GM12892 (cell line): Measurements from ENCODE around the gene ARL8A.
"Not testable (repeated sequence)": the region's sequence is repeated elsewhere in the genome, so short reads cannot be mapped to it uniquely, and the experiment has no call there.

Source experiments
- DNase-seq: peaks from one replicate; pipeline ENCODE4 v3.0.0; 2011; ENCODE audit not compliant: insufficient read length
- FAIRE-seq: peaks from 2 replicates; lab custom pipeline; 2011; peaks lifted over from hg19 to GRCh38; lab: Jason Lieb, UNC
- POLR2A ChIP-seq: IDR thresholded peaks from 2 replicates; pipeline ENCODE4 v1.6.1; 2011; ENCODE audit warnings: low read depth, low read length, control low read depth
- POLR2AphosphoS5 ChIP-seq: IDR thresholded peaks from 2 replicates; pipeline ENCODE4 v1.6.1; 2011; ENCODE audit warnings: low read depth, low read length, control low read depth
- TAF1 ChIP-seq: IDR thresholded peaks from 2 replicates; pipeline ENCODE4 v1.6.1; 2011; ENCODE audit warnings: low read depth, mild to moderate bottlenecking, control low read depth, low read length, borderline replicate concordance

ARL8A gene

DNA sequence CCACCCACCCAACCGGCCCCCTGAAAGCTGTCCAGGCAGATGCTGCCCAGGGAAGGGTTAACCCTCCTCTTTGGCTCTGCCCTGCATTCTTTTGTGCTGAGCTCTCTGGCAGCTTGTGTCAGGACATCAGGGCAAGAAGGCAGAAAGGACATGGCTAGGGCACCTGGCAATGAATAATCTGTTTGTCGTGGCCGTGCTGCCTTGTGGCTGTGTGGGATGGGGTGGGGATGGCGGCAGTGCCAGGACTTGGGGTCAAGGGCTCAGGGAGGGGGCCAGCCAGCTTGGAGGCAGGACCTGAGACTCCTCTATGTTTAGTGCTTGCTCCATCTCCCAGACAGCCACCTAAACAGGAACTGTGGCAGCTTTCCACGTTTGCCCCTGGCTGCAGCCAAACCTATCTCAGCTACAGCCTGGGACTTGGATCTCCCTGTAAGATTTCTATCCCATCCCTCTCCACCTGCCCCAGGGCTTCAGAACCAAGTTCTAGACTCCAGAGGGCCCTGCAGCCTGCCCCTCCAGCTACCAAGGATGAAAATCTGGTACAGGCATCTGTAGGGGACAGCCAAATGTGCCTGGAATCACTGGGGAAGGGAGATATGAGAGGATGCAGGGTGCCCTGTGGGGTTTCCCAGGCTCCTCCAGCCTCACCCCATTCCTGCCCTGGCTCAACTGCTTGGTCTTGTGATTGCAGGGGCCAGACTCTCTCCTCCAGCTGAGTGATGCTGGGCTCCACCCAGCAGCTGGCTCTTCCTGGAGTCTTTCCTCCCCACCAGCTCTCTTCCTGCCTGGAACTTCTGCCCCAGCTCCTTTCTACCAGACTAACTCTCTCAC lies 31.5 kb downstream of the ARL8A start:
- no peak for TF ChIP-seq POLR2AphosphoS5
- no peak for TF ChIP-seq POLR2A
- DNase-seq (no peak), FAIRE-seq (no peak)

- DNase-seq = not testable (repeated sequence)
Observed at GRCh38 chr1:202111589-202111988, 32.9 kb downstream of the ARL8A start.

DNA sequence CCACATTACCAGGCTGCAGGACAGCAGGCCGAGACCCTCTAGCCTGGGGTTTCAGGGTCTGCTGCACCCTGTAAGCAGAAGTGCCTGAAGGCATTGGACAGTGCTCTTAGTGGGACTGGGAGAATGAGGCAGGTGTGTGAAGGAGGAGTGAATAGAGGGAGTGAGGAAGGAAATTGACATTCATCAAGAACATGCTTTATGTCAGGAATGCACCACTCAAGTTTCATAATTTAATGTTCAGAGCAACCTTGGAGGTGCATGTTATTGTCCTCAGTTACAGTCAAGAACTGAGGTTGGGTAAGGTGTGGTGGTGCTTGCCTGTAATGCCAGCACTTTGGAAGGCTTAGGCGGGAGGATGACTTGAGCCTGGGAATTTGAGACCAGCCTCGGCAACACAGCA lies 33.6 kb downstream of the ARL8A start:
- no peak for DNase-seq
- no peak for TF ChIP-seq POLR2A
- TF ChIP-seq POLR2AphosphoS5 = no peak
- FAIRE-seq = no peak

More at GRCh38 chr1:202111589-202111988, 32.9 kb downstream of the ARL8A start:
- not testable (repeated sequence) for FAIRE-seq

DNA sequence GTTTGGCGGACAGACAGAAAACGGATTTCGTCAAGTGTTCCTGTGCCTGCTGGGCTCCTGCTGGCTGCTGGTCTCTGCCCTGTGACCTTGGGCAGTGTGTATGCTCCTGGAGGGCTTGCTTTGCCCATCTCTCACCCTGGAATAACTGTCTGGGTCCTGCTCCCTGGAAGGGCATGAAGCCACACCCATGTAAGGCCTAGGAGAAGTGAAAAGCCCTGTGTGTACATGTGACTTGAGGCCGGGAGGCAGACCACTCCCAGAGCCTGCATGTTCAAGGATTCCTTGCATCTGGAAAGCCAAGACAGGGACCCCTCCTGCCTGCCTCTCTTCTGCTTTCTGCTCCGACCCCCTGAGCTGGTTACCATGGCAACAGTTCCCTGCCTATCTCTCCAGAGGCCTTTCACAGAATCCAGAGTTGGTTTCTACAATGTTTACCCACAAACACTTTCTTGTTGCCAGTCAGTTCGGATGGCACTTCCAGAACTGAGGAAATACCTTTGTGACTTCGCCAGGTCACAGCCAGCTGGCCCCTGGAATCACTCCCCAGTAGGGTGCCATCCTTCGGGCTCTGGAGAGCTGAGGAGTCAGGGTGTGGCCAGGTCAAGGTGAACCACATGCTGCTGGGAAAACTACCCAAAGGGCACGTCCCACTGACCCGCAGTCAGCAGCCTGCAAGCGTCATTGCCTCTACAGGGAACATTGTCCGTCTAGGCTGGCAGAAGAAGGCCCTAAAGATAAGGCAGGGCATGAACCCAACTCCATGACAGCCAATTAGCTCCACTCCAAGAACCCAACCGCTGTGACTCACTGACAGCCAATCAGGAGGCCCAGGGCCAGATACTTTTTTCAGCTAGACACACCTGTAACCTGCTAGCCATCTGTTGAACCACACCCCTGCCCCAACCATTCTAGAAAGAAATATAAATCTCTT lies 36.5 kb downstream of the ARL8A start:
- FAIRE-seq = no peak
- no peak for DNase-seq
- no peak for TF ChIP-seq TAF1
- TF ChIP-seq POLR2AphosphoS5 = no peak
- no peak for TF ChIP-seq POLR2A

- DNase-seq (no peak), FAIRE-seq (no peak)
Observed at GRCh38 chr1:202107321-202107761, 37.2 kb downstream of the ARL8A start.

DNA sequence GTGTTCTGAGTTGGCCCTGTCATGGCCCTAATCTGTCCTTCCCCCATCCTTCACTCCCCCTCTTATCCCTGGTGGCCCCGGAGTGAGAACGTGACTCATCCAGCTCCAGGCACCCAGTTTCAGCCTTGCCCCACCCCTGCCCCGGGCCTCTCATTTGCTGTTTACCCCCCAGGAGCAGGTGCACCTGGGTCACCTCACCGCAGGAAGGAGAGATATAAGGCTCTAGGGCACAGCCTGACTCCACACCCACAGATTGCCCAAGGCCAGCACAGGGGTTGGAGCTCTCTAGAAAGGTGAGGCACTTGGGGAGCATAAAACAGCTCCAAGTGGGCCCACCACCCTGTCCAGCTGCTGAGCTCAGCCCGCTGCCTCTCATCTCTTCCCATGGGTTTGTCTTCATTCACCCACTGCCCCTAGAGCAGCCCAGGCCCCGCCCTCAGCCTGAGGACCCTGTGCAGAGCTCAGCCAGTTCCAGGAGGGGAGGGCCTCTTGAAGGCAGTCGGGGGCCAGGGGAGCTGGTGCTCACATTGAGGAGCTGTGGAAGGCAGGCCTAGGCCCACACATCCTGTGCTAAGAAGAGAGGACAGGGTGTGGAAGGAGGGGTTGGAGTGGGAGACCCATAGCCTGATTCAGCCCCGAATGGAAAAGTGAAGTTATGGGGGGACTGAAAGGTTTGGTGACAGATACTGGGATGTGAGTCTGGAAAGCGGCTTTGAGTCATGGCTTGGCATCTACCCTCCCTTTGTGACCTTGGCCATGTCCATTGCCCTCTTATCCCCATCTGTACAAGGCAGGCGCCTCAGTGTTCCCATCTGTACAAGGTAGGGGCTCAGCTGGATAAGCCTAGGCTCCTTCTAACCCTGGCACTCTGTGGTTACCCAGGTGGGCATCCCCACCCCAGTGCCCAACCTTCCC lies 37.9 kb downstream of the ARL8A start:
- TF ChIP-seq TAF1 (no peak), POLR2A (no peak), POLR2AphosphoS5 (no peak)
- DNase-seq (no peak), FAIRE-seq (no peak)

More at GRCh38 chr1:202107321-202107761, 37.2 kb downstream of the ARL8A start:
- no peak for TF ChIP-seq POLR2AphosphoS5
- TF ChIP-seq TAF1 = no peak
- no peak for TF ChIP-seq POLR2A

DNA sequence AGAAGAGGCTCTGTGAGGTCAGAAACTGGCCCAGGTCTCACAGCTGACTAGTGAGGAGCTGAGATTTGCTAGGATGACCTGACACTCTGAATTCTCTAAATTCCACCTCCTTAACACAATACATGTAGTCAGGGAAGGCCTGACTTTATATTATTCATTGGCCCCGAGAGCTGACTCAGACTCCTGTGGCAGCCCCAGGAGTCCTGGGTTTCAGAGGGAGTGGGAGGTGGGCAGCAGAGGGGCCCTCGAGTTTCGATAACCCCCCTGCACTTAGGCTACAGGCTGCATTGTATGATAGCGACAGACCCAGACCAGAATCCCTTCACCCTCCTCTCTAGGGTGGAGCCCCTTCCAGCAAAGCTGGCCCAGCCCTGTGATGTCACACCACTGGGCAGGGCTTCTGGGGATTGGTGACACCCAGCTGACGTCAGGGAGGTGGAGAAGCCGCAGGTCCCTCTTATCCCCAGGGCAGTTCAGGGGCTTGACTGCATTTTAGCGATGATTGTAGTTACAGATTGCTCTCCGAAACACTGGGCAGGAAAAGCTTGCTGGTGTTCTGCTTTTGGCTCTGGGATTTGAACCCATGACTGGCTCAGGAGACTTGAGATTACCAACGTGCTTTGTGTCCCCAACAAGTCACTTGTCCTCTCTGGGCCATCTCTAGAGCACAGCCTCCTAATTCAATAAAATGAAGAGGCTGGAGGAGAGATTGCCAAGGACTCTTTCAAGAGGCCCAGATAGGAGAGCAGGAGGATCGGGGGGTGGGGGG lies 38.8 kb downstream of the ARL8A start:
- no peak for TF ChIP-seq POLR2AphosphoS5
- no peak for TF ChIP-seq POLR2A
- TF ChIP-seq TAF1 = no peak
- DNase-seq = no peak
- FAIRE-seq = no peak

DNA sequence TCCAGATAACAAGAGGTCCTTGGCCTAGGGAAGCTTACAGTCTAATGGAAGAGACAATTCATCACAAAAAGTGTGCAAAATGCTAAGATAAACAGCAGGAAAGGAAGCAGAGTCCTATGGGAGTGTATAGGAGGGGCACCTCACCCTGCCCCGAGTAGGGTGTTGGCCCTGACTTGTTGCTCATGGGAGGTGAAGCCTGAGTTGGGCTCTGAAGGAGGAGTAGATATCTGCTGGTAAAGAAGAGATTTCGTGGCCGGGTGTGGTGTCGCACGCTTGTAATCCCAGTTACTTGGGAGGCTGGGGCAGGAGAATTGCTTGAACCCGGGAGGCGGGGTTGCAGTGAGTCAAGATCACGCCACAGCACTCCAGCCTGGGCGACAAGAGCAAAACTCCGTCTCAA lies 40.5 kb downstream of the ARL8A start:
- TF ChIP-seq TAF1 (no peak), POLR2A (no peak), POLR2AphosphoS5 (no peak)
- FAIRE-seq (no peak), DNase-seq (no peak)

GRCh38 chr1:202101184-202101583 lies 43.4 kb downstream of the ARL8A start:
- FAIRE-seq = no peak
- no peak for DNase-seq
- TF ChIP-seq TAF1 (no peak), POLR2AphosphoS5 (no peak), POLR2A (no peak)

DNA sequence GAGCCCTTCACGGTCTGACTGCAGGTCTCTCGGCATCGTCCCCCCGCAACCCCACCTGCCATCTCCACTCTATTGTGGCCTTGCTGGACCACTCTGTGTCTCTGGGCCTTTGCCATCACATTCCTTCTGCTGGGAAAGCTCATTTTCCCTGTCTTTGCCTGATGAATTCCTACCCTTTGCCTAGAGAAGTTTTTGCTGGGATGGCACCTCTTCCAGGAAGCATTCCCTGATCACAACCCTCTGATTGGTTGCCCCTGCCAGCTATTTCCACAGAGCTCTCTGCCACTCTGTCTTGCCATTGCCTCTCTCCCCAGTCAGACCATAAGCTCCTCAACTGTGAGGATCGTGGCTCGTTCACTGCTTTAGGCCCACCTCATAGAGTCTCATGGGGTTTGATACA lies 50.7 kb downstream of the ARL8A start:
- TF ChIP-seq POLR2A (no peak), TAF1 (no peak), POLR2AphosphoS5 (no peak)
- FAIRE-seq = no peak

DNA sequence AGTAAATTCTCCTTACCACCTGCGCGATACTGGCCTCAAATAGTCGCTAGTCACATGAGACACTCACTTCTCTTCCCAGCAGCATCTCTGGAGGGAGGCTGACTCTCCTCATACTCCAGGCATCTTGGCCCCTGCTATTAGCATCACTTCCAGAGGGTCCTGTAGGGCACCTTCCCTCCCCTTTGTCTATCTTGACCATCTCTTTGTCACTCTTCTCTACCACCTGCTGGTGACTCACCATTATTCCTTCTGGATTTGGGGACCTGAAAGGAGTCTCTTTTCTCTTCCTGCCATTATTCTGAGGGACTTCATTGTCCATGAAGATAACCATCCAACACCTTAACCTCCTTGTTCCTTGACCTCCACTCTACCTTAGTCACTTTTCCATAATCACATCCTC lies 53.5 kb downstream of the ARL8A start:
- no peak for FAIRE-seq
- no peak for DNase-seq
- TF ChIP-seq POLR2AphosphoS5 (no peak), TAF1 (no peak), POLR2A (no peak)

More for the DNA sequence above, 50.7 kb downstream of the ARL8A start:
- DNase-seq = no peak
